ENCODE results near the gene AXIN1. TPM values are rescaled to one million over a fixed set of nuclear protein-coding genes. Genes with fewer than 3 reads are reported as not detected.

The AXIN1 gene
- total RNA-seq, 1 donor from 2014 or later = 19.4 TPM

- no peak for DNase-seq (ENCODE audit: low spot score)
These were observed 67.1 kb downstream of the AXIN1 start for GRCh38 chr16:285146-286055.

- no peak for DNase-seq (ENCODE audit: low spot score)
These were observed 68.1 kb downstream of the AXIN1 start for GRCh38 chr16:284204-285120.

- DNase-seq (ENCODE audit: low spot score) = no peak
These were observed 69.3 kb downstream of the AXIN1 start, which contains the start of gene PDIA2 for GRCh38 chr16:283033-283805. Gene PDIA2 (plus strand): TSS chr16:283164. CDS start chr16:283170, 6 bp downstream.

GRCh38 chr16:282491-282890 is 70.0 kb downstream of the AXIN1 start:
- DNase-seq (ENCODE audit: low spot score) = no peak

- DNase-seq (ENCODE audit: low spot score) = no peak
These were observed 70.8 kb downstream of the AXIN1 start for GRCh38 chr16:281660-282255.

GRCh38 chr16:280991-281659 is 71.4 kb downstream of the AXIN1 start:
- no peak for DNase-seq (ENCODE audit: low spot score)

GRCh38 chr16:280552-280951 is 72.0 kb downstream of the AXIN1 start, which contains the start of gene ARHGDIG:
Gene ARHGDIG (plus strand): TSS chr16:280591. CDS start chr16:280681, 90 bp downstream.
- DNase-seq (ENCODE audit: low spot score) = no peak

GRCh38 chr16:280005-280460 is 72.5 kb downstream of the AXIN1 start:
- DNase-seq (ENCODE audit: low spot score) = no peak

GRCh38 chr16:279531-279930 is 73.0 kb downstream of the AXIN1 start:
- DNase-seq (ENCODE audit: low spot score) = no peak

GRCh38 chr16:278863-279366 is 73.6 kb downstream of the AXIN1 start:
- no peak for DNase-seq (ENCODE audit: low spot score)

- no peak for DNase-seq (ENCODE audit: low spot score)
These were observed 76.0 kb downstream of the AXIN1 start for GRCh38 chr16:276426-277077.

- DNase-seq (ENCODE audit: low spot score) = no peak
These were observed 76.7 kb downstream of the AXIN1 start, which contains the start of gene RGS11 for GRCh38 chr16:275786-276232. Gene RGS11 (minus strand): TSS chr16:275944. CDS start chr16:275911, 33 bp downstream.

GRCh38 chr16:275041-275641 is 77.4 kb downstream of the AXIN1 start:
- DNase-seq (ENCODE audit: low spot score) = no peak

- DNase-seq (ENCODE audit: low spot score) = no peak
These were observed 78.7 kb downstream of the AXIN1 start for GRCh38 chr16:273547-274421.

GRCh38 chr16:272633-273546 is 79.6 kb downstream of the AXIN1 start:
- no peak for DNase-seq (ENCODE audit: low spot score)

Measured in mesenteric fat pad (tissue), 1 donor.